ENCODE results near the gene DAB2IP. TPM values are rescaled to one million over a fixed set of nuclear protein-coding genes. Genes with fewer than 3 reads are reported as not detected.

DAB2IP gene
- total RNA-seq, 1 experiment from 2014 or later: 56.3 TPM

GRCh38 chr9:121690316-121690715 lies 38.9 kb downstream of the DAB2IP start:
- no peak for TF ChIP-seq CTCF (IDR thresholded peaks at IDR 0.05; ENCODE audit: unreplicated experiment)
- Mint-ChIP-seq H3K27ac (ENCODE audit: unreplicated experiment) (no peak overlapping the region), H3K27me3 (ENCODE audit: unreplicated experiment) (no peaks in the 10 kb centered on the region), H3K9me3 (ENCODE audit: low read depth, unreplicated experiment) (no peaks in the 10 kb centered on the region), H3K36me3 (ENCODE audit: insufficient read depth, unreplicated experiment) (peaks cover 9% of the 10 kb centered on the region), H3K4me3 (ENCODE audit: low read depth, unreplicated experiment) (no peak overlapping the region), H3K4me1 (ENCODE audit: low read depth, unreplicated experiment) (peaks cover 27% of the 10 kb centered on the region)
- CTCF ChIA-PET: interaction anchor here (0.8 kb wide), 1 partner anchor 30 kb away, joined by 4 read pairs; no protein-coding TSS in a partner anchor
- DNase-seq: no peak
- intact Hi-C loops (cut with micrococcal nuclease; ENCODE audit: unreplicated experiment): no loop called here
- no TSS peak for BruUV-seq (replicated peaks)

DNA sequence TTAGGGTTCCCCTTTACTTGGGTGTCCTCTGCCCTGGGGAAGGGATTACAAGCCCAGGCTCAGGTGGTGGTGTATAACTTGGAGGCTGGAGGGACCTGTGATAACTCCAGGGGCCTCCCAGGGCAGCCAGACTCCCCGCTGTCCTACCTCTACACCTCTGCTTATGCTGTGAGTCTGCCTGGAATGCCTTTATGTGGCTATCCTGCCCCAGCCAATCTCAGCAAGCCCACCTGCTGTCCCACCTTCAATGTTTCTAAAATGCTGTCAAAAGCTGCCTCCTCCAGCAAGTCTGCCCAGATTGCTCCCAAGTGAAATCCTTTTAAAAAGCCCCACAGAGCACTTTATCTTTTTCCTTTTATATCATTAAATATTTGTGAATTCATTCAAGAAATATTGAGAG lies 39.3 kb downstream of the DAB2IP start:
- TF ChIP-seq CTCF (IDR thresholded peaks at IDR 0.05; ENCODE audit: unreplicated experiment): no peak
- Mint-ChIP-seq H3K9me3 (ENCODE audit: low read depth, unreplicated experiment) (no peaks in the 10 kb centered on the region), H3K4me1 (ENCODE audit: low read depth, unreplicated experiment) (peaks cover 27% of the 10 kb centered on the region), H3K36me3 (ENCODE audit: insufficient read depth, unreplicated experiment) (peaks cover 9% of the 10 kb centered on the region), H3K27me3 (ENCODE audit: unreplicated experiment) (no peaks in the 10 kb centered on the region), H3K4me3 (ENCODE audit: low read depth, unreplicated experiment) (no peak overlapping the region), H3K27ac (ENCODE audit: unreplicated experiment) (no peak overlapping the region)
- intact Hi-C loops (cut with micrococcal nuclease; ENCODE audit: unreplicated experiment): no loop called here
- BruUV-seq (replicated peaks): no TSS peak
- CTCF ChIA-PET: interaction anchor here (0.8 kb wide), 1 partner anchor 30 kb away, joined by 4 read pairs; no protein-coding TSS in a partner anchor
- no peak for DNase-seq

- no TSS peak for BruUV-seq (replicated peaks)
- peaks cover 25% of the 10 kb centered on the region for H3K4me1 Mint-ChIP-seq (ENCODE audit: low read depth, unreplicated experiment)
- no peak for DNase-seq
- H3K36me3 Mint-ChIP-seq (ENCODE audit: insufficient read depth, unreplicated experiment): peaks cover 9% of the 10 kb centered on the region
- no peak for TF ChIP-seq CTCF (IDR thresholded peaks at IDR 0.05; ENCODE audit: unreplicated experiment)
- no peak overlapping the region for H3K4me3 Mint-ChIP-seq (ENCODE audit: low read depth, unreplicated experiment)
- no peaks in the 10 kb centered on the region for H3K27me3 Mint-ChIP-seq (ENCODE audit: unreplicated experiment)
- intact Hi-C loops (cut with micrococcal nuclease; ENCODE audit: unreplicated experiment): no loop called here
- H3K27ac Mint-ChIP-seq (ENCODE audit: unreplicated experiment): peak overlapping the region; percentile 14
- no peaks in the 10 kb centered on the region for H3K9me3 Mint-ChIP-seq (ENCODE audit: low read depth, unreplicated experiment)
- CTCF ChIA-PET: interaction anchor here (1.0 to 1.2 kb wide), 3 partner anchors 10 to 43 kb away, joined by 3 read pairs; no protein-coding TSS in a partner anchor
These were observed 40.5 kb downstream of the DAB2IP start for GRCh38 chr9:121691890-121692289.

DNA sequence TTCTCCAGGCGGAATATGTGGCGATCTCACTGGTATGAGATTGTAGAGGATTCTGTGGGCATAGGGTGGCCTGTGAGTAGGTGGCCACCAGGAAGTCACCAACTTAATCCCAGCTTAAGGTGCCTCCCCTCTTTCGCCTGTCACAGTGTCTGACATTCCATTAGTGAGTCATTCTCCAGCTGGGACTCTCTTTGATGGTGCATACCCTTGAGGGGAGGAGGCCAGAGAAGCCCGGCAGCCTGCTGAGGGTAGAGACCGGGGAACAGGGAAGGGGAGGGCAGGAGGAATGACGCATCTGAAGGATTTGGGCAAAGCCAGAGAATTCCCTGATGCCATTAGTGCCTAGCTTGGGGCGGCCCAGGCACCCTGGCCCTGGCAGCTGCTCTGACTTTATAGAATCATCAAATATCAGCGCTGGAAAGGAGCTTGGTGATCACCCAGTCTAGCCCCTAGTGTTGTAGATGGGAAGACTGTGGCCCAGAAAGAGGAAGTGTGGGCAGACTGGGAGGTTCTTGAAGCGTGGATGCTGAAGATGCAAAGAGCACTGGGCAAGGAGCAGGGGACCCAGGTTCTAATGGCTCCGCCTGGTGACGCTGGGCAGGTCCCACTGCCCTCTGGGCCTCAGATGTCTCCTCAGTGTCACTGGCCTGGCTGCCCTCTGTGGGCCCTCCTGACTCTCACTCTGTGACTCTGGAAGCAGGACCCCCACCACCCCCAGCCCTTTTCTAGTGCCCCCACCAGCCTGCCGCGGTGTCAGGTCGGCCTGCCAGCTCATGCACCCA lies 41.4 kb downstream of the DAB2IP start:
- Mint-ChIP-seq H3K27me3 (ENCODE audit: unreplicated experiment) (no peaks in the 10 kb centered on the region), H3K9me3 (ENCODE audit: low read depth, unreplicated experiment) (no peaks in the 10 kb centered on the region), H3K36me3 (ENCODE audit: insufficient read depth, unreplicated experiment) (peaks cover 9% of the 10 kb centered on the region), H3K4me1 (ENCODE audit: low read depth, unreplicated experiment) (peaks cover 18% of the 10 kb centered on the region), H3K4me3 (ENCODE audit: low read depth, unreplicated experiment) (no peak overlapping the region), H3K27ac (ENCODE audit: unreplicated experiment) (peak overlapping the region; percentile 14)
- CTCF ChIA-PET: interaction anchor here (0.6 to 1.2 kb wide), 4 partner anchors 9 to 145 kb away, joined by 3 to 5 read pairs (median 3); no protein-coding TSS in a partner anchor
- DNase-seq: peak; percentile 64
- no peak for TF ChIP-seq CTCF (IDR thresholded peaks at IDR 0.05; ENCODE audit: unreplicated experiment)
- BruUV-seq (replicated peaks): no TSS peak
- intact Hi-C loops (cut with micrococcal nuclease; ENCODE audit: unreplicated experiment): no loop called here

Data from Calu3 (cell line).